HCT116 (cell line): ENCODE data around the gene FPR3. TPM values are rescaled to one million over a fixed set of nuclear protein-coding genes. Genes with fewer than 3 reads are reported as not detected.

Source experiments
- ATAC-seq: fragments of 200-7000 bp; cut with Tn5 transposase; 2 replicates; pipeline ENCODE4 v1.9.1; 2020; ENCODE audit warnings: mild to moderate bottlenecking, moderate library complexity
- BruUV-seq: library from RNA; stranded (reverse); fragments of 400-500 nt; replicated peaks from 2 replicates; lab custom pipeline; 2021; lab: Mats Ljungman, UMichigan
- CTCF ChIA-PET: fragments of 300-600 bp; sonication (Branson Sonifier 250); formaldehyde crosslinking; loops from one replicate; lab custom pipeline; 2021; ENCODE audit warnings: antibody characterized with exemption; lab: Charles Lee
- POLR2A ChIA-PET: fragments of 300-600, 350-600 bp; sonication (Branson Sonifier 250); formaldehyde crosslinking; loops from one replicate; lab custom pipeline; 2021; ENCODE audit warnings: antibody characterized with exemption; lab: Charles Lee
- RAD21 ChIA-PET, 2 experiments: fragments of 300-600 bp; sonication (Branson Sonifier 250); formaldehyde crosslinking; loops; one replicate each; lab custom pipeline; 2023; ENCODE audit warnings: low total read pairs in 2 of 2; ENCODE audit not compliant: uncharacterized antibody in 2 of 2, unreplicated experiment in 2 of 2, low non-redundant PET in 1 of 2; lab: Charles Lee
- DNase-seq: peaks from one replicate; pipeline ENCODE4 v3.0.0-alpha.2; 2010; ENCODE audit warnings: low read depth, low spot score
- H2AFZ ChIP-seq: fragments of 200-600 bp; shearing (Covaris generic), sonication (generic); 2 replicates; pipeline ENCODE4 v1.6.1; 2017; ENCODE audit warnings: low read depth, mixed run types, mixed read lengths, antibody characterized with exemption, low read length; ENCODE audit not compliant: poor library complexity, severe bottlenecking
- H3K27ac ChIP-seq: 2 replicates; pipeline ENCODE4 v1.5.1; 2012; ENCODE audit warnings: low read depth, low read length
- H3K27me3 ChIP-seq: fragments of 200-600 bp; sonication (generic); 2 replicates; pipeline ENCODE4 v1.6.1; 2016; ENCODE audit warnings: mixed run types, low read length, mixed read lengths; ENCODE audit not compliant: insufficient read depth
- H3K36me3 ChIP-seq, 2 experiments: fragments of 200-500 bp in 1 of 2; fragments of 200-600 bp in 1 of 2; sonication (Bioruptor generic) in 1 of 2; sonication (generic) in 1 of 2; 2 replicates each; pipeline versions ENCODE4 v1.5.1 to v1.6.1; 2014 to 2016; ENCODE audit warnings: low read length in 2 of 2, inconsistent platforms in 1 of 2, mixed read lengths in 1 of 2, mixed run types in 1 of 2; ENCODE audit not compliant: insufficient read depth in 2 of 2, control insufficient read depth in 1 of 2
- H3K4me1 ChIP-seq, 2 experiments: fragments of 200-600 bp in 1 of 2; sonication (generic) in 1 of 2; 2 replicates each; pipeline versions ENCODE4 v1.5.1 to v1.6.1; 2012 to 2017; ENCODE audit warnings: low read length in 2 of 2, inconsistent platforms in 1 of 2, mild to moderate bottlenecking in 1 of 2, mixed read lengths in 1 of 2, mixed run types in 1 of 2, moderate library complexity in 1 of 2; ENCODE audit not compliant: insufficient read depth in 2 of 2, control insufficient read depth in 1 of 2
- H3K4me2 ChIP-seq: fragments of 200-600 bp; sonication (generic); 2 replicates; pipeline ENCODE4 v1.6.1; 2017; ENCODE audit warnings: mixed run types, low read length, mixed read lengths
- H3K4me3 ChIP-seq, 2 experiments: fragments of 200-600 bp in 1 of 2; sonication (generic) in 1 of 2; replicated peaks in 1 of 2; 2 replicates each; pipeline ENCODE4 v1.5.1; 2011 to 2016; ENCODE audit warnings: low read length in 2 of 2, control low read depth in 1 of 2, low read depth in 1 of 2, mild to moderate bottlenecking in 1 of 2, mixed read lengths in 1 of 2, mixed run types in 1 of 2
- H3K79me2 ChIP-seq: fragments of 200-600 bp; sonication (generic); 2 replicates; pipeline ENCODE4 v1.6.1; 2017; ENCODE audit warnings: mild to moderate bottlenecking, mixed run types, low read length, moderate library complexity, mixed read lengths; ENCODE audit not compliant: insufficient read depth
- H3K9ac ChIP-seq: fragments of 200-600 bp; sonication (generic); 2 replicates; pipeline ENCODE4 v1.6.1; 2016; ENCODE audit warnings: low read length, mixed read lengths
- H3K9me2 ChIP-seq: fragments of 200-600 bp; sonication (generic), shearing (Covaris generic); 2 replicates; pipeline ENCODE4 v1.6.1; 2017; ENCODE audit warnings: mixed run types, mild to moderate bottlenecking, moderate library complexity; ENCODE audit not compliant: insufficient read depth
- H3K9me3 ChIP-seq, 2 experiments: fragments of 200-500 bp in 1 of 2; fragments of 200-600 bp in 1 of 2; sonication (Bioruptor generic) in 1 of 2; sonication (generic) in 1 of 2; 2 replicates each; pipeline ENCODE4 v1.6.1; 2014 to 2017; ENCODE audit warnings: low read length in 2 of 2, mixed read lengths in 2 of 2, inconsistent platforms in 1 of 2, low read depth in 1 of 2, mild to moderate bottlenecking in 1 of 2, mixed run types in 1 of 2, moderate library complexity in 1 of 2; ENCODE audit not compliant: control insufficient read depth in 1 of 2, insufficient read depth in 1 of 2
- H4K20me1 ChIP-seq: fragments of 200-600 bp; sonication (generic), shearing (Covaris generic); 2 replicates; pipeline ENCODE4 v1.6.1; 2017; ENCODE audit warnings: mixed run types, mild to moderate bottlenecking, moderate library complexity; ENCODE audit not compliant: insufficient read depth
- CBX3 ChIP-seq: IDR thresholded peaks from 2 replicates; pipeline ENCODE4 v1.6.1; 2012; ENCODE audit warnings: low read depth
- CEBPB ChIP-seq: IDR thresholded peaks from 2 replicates; pipeline ENCODE4 v1.6.1; 2012; ENCODE audit warnings: low read depth
- ELF1 ChIP-seq: IDR thresholded peaks from 2 replicates; pipeline ENCODE4 v1.6.1; 2012; ENCODE audit warnings: low read depth, borderline replicate concordance
- EZH2 ChIP-seq: fragments of 200-600 bp; sonication (generic); IDR thresholded peaks from 2 replicates; pipeline ENCODE4 v1.6.1; 2017; ENCODE audit warnings: antibody characterized with exemption, mixed run types
- FOSL1 ChIP-seq: IDR thresholded peaks from 2 replicates; pipeline ENCODE4 v1.6.1; 2012; ENCODE audit warnings: low read depth
- JUND ChIP-seq: IDR thresholded peaks from 2 replicates; pipeline ENCODE4 v1.6.1; 2012
- POLR2AphosphoS5 ChIP-seq: IDR thresholded peaks from 2 replicates; pipeline ENCODE4 v1.6.1; 2011; ENCODE audit warnings: mild to moderate bottlenecking, low read depth, low read length, moderate library complexity
- RAD21 ChIP-seq: IDR thresholded peaks from 2 replicates; pipeline ENCODE4 v1.6.1; 2012; ENCODE audit warnings: low read depth, mild to moderate bottlenecking
- SIN3A ChIP-seq: IDR thresholded peaks from 2 replicates; pipeline ENCODE4 v1.6.1; 2012; ENCODE audit warnings: low read depth
- SRF ChIP-seq: IDR thresholded peaks from 2 replicates; pipeline ENCODE4 v1.6.1; 2012; ENCODE audit warnings: low read depth
- TCF7L2 ChIP-seq: IDR thresholded peaks from 2 replicates; pipeline ENCODE4 v1.7.0; 2011; ENCODE audit warnings: borderline replicate concordance, inconsistent platforms; ENCODE audit not compliant: insufficient read depth, insufficient read length; ENCODE audit errors: extremely low read depth
- YY1 ChIP-seq: IDR thresholded peaks from 2 replicates; pipeline ENCODE4 v1.6.1; 2011; ENCODE audit warnings: low read length, low read depth, moderate library complexity, mild to moderate bottlenecking; ENCODE audit not compliant: insufficient replicate concordance; ENCODE audit errors: extremely low read depth
- ZFX ChIP-seq: fragments of 450-650 bp; IDR thresholded peaks from 2 replicates; pipeline ENCODE4 v1.6.1; 2017
- ZNF274 ChIP-seq: fragments of 200-500 bp; sonication (Bioruptor generic); IDR thresholded peaks from 2 replicates; pipeline ENCODE4 v1.6.1; 2014; ENCODE audit warnings: mild to moderate bottlenecking, low read depth, low read length, inconsistent platforms
- intact Hi-C: fragments of 100-400 bp; cut with micrococcal nuclease; formaldehyde crosslinking; loops from 2 replicates; pipeline ENCODE4 v1.10.0; 2022
- total RNA-seq: library from RNA; stranded (reverse); gene quantifications from one replicate; pipeline ENCODE4 v1.2.1, GENCODE V29; 2021; ENCODE audit not compliant: unreplicated experiment

Gene FPR3
- total RNA-seq, 1 experiment from 2014 or later, result not detected

GRCh38 chr19:51822946-51823345 lies 28.0 kb downstream of the FPR3 start:
- Histone ChIP-seq H3K9me3 (peaks cover 0 to 11% of the 10 kb centered on the region in 2 experiments; a peak in 2 of 4 replicates), H2AFZ (no peak overlapping the region), H3K27ac (no peak overlapping the region), H3K4me1 (no peaks in the 10 kb centered on the region), H3K4me2 (no peak overlapping the region), H3K4me3 (no peak overlapping the region), H3K36me3 (no peaks in the 10 kb centered on the region), H3K79me2 (no peaks in the 10 kb centered on the region), H3K9me2 (no peaks in the 10 kb centered on the region), H4K20me1 (no peaks in the 10 kb centered on the region), H3K9ac (no peak overlapping the region), H3K27me3 (no peaks in the 10 kb centered on the region)
- ATAC-seq, result no peak
- BruUV-seq, result no TSS peak
- ChIA-PET CTCF (no interaction called here), POLR2A (no interaction called here), RAD21 (no interaction called here)
- no peak for DNase-seq
- TF ChIP-seq POLR2AphosphoS5 (no peak), FOSL1 (no peak), CEBPB (no peak), ZNF274 (no peak), TCF7L2 (no peak), CBX3 (no peak), SRF (no peak), RAD21 (no peak), ZFX (no peak), YY1 (no peak), SIN3A (no peak)
- intact Hi-C loops, result no loop called here

- ChIA-PET POLR2A (no interaction called here), CTCF (no interaction called here), RAD21 (no interaction called here)
- DNase-seq, result no peak
- no peaks in the 10 kb centered on the region for H4K20me1 ChIP-seq
- H3K4me3 ChIP-seq, result no peak overlapping the region
- no peaks in the 10 kb centered on the region for H3K27me3 ChIP-seq
- H3K4me2 ChIP-seq, result no peak overlapping the region
- no peaks in the 10 kb centered on the region for H3K79me2 ChIP-seq
- no peak overlapping the region for H2AFZ ChIP-seq
- intact Hi-C loops, result no loop called here
- no peaks in the 10 kb centered on the region for H3K36me3 ChIP-seq
- H3K4me1 ChIP-seq, result no peaks in the 10 kb centered on the region
- H3K27ac ChIP-seq, result no peak overlapping the region
- H3K9ac ChIP-seq, result no peak overlapping the region
- H3K9me2 ChIP-seq, result no peaks in the 10 kb centered on the region
- no TSS peak for BruUV-seq
- no peak for ATAC-seq
- H3K9me3 ChIP-seq, result peaks cover 6 to 11% of the 10 kb centered on the region in 2 experiments; a peak in 1 of 4 replicates
- TF ChIP-seq JUND, result no peak
- TF ChIP-seq YY1, result no peak
- TF ChIP-seq EZH2, result no peak
- no peak for TF ChIP-seq ZFX
- TF ChIP-seq FOSL1, result no peak
- TF ChIP-seq POLR2AphosphoS5, result no peak
- TF ChIP-seq ELF1, result no peak
- TF ChIP-seq SIN3A, result no peak
These were observed 29.5 kb downstream of the FPR3 start for GRCh38 chr19:51824281-51825005.
